Measurements from ENCODE around the gene PKHD1. TPM values are rescaled to one million over a fixed set of nuclear protein-coding genes. Genes with fewer than 3 reads are reported as not detected.

Gene PKHD1
- total and polyA plus RNA-seq, 2 donors (not counting 1 experiment from before 2014, with no cell fraction given) = not detected

- Histone ChIP-seq H4K20me1 (ENCODE audit: control insufficient read depth, insufficient read depth, low read length, poor library complexity, severe bottlenecking) (no peaks in the 10 kb centered on the region), H3K27me3 (replicated peaks in 1 of 4; ENCODE audit: control extremely low read depth in 1 of 4, control insufficient read depth in 3 of 4, insufficient read depth in 4 of 4, low read length in 3 of 4) (no peaks in the 10 kb centered on the region), H2AFZ (ENCODE audit: insufficient read depth, low read depth, low read length, poor library complexity, severe bottlenecking) (no peak overlapping the region), H3K4me3 (ENCODE audit: control extremely low read depth in 1 of 5, extremely low read depth in 1 of 5, insufficient read depth in 1 of 5, low read depth in 2 of 5, low read length in 4 of 5) (no peak overlapping the region), H3K9ac (ENCODE audit: low read length) (no peak overlapping the region), H3K27ac (ENCODE audit: low read length in 2 of 2) (no peak overlapping the region), H3K79me2 (ENCODE audit: control insufficient read depth, insufficient read depth, low read length) (no peaks in the 10 kb centered on the region), H3K36me3 (replicated peaks in 1 of 2; ENCODE audit: control extremely low read depth in 1 of 2, control insufficient read depth in 1 of 2, extremely low read depth in 1 of 2, insufficient read depth in 2 of 2, low read length in 1 of 2) (no peaks in the 10 kb centered on the region), H3K4me1 (ENCODE audit: control insufficient read depth in 2 of 2, insufficient read depth in 2 of 2, low read length in 2 of 2) (no peaks in the 10 kb centered on the region), H3K9me3 (ENCODE audit: control extremely low read depth in 1 of 3, control insufficient read depth in 2 of 3, insufficient read depth in 1 of 3, low read length in 2 of 3) (peaks cover 0 to 6% (median 0%) of the 10 kb centered on the region in 3 donors), H3K4me2 (replicated peaks; ENCODE audit: low read depth, low read length, poor library complexity, severe bottlenecking) (no peak overlapping the region)
- intact Hi-C loops (cut with micrococcal nuclease) = loop anchor here (10.0 kb wide), 1 partner anchor 1042 kb away; the partner anchor contains the start of gene TFAP2B
- Mint-ChIP-seq H3K4me3 (no peak overlapping the region), H3K4me1 (no peaks in the 10 kb centered on the region), H3K27me3 (peaks cover 10% of the 10 kb centered on the region), H3K27ac (no peak overlapping the region), H3K9me3 (ENCODE audit: insufficient read depth) (no peaks in the 10 kb centered on the region)
- ChIA-PET CTCF (no interaction called here), POLR2A (no interaction called here)
- DNase-seq (no peak), ATAC-seq (ENCODE audit: low read depth) (no peak)
- 67% methylated on average over 1 of the region's 2 CpGs for WGBS (ENCODE audit: insufficient coverage)
- no peak for TF ChIP-seq EZH2 (IDR thresholded peaks at IDR 0.05; ENCODE audit: borderline replicate concordance, insufficient read depth, low read depth, low read length, poor library complexity, severe bottlenecking)
- no peak for TF ChIP-seq CTCF (IDR thresholded peaks at IDR 0.05)
These were observed 230.3 kb downstream of the PKHD1 start for GRCh38 chr6:51857134-51857533.

- Histone ChIP-seq H3K4me1 (ENCODE audit: control insufficient read depth in 2 of 2, insufficient read depth in 2 of 2, low read length in 2 of 2) (no peaks in the 10 kb centered on the region), H3K79me2 (ENCODE audit: control insufficient read depth, insufficient read depth, low read length) (no peaks in the 10 kb centered on the region), H3K4me3 (ENCODE audit: control extremely low read depth in 1 of 5, extremely low read depth in 1 of 5, insufficient read depth in 1 of 5, low read depth in 2 of 5, low read length in 4 of 5) (no peak overlapping the region), H3K9ac (ENCODE audit: low read length) (no peak overlapping the region), H3K27me3 (replicated peaks in 1 of 4; ENCODE audit: control extremely low read depth in 1 of 4, control insufficient read depth in 3 of 4, insufficient read depth in 4 of 4, low read length in 3 of 4) (no peaks in the 10 kb centered on the region), H3K27ac (ENCODE audit: low read length in 2 of 2) (no peak overlapping the region), H3K9me3 (ENCODE audit: control extremely low read depth in 1 of 3, control insufficient read depth in 2 of 3, insufficient read depth in 1 of 3, low read length in 2 of 3) (peaks cover 0 to 6% (median 0%) of the 10 kb centered on the region in 3 donors), H2AFZ (ENCODE audit: insufficient read depth, low read depth, low read length, poor library complexity, severe bottlenecking) (no peak overlapping the region), H3K4me2 (replicated peaks; ENCODE audit: low read depth, low read length, poor library complexity, severe bottlenecking) (no peak overlapping the region), H4K20me1 (ENCODE audit: control insufficient read depth, insufficient read depth, low read length, poor library complexity, severe bottlenecking) (no peaks in the 10 kb centered on the region), H3K36me3 (replicated peaks in 1 of 2; ENCODE audit: control extremely low read depth in 1 of 2, control insufficient read depth in 1 of 2, extremely low read depth in 1 of 2, insufficient read depth in 2 of 2, low read length in 1 of 2) (no peaks in the 10 kb centered on the region)
- Mint-ChIP-seq H3K4me1 (no peaks in the 10 kb centered on the region), H3K4me3 (no peak overlapping the region), H3K27me3 (peaks cover 10% of the 10 kb centered on the region), H3K27ac (no peak overlapping the region), H3K9me3 (ENCODE audit: insufficient read depth) (no peaks in the 10 kb centered on the region)
- no peak for DNase-seq
- intact Hi-C loops (cut with micrococcal nuclease) = loop anchor here (10.0 kb wide), 1 partner anchor 1042 kb away; the partner anchor contains the start of gene TFAP2B
- TF ChIP-seq EZH2 (IDR thresholded peaks at IDR 0.05; ENCODE audit: borderline replicate concordance, insufficient read depth, low read depth, low read length, poor library complexity, severe bottlenecking) (no peak), CTCF (IDR thresholded peaks at IDR 0.05) (no peak)
- no peak for ATAC-seq (ENCODE audit: low read depth)
- CTCF ChIA-PET = interaction anchor here (2.6 kb wide), 1 partner anchor 165 kb away, joined by 38 read pairs; no protein-coding TSS in a partner anchor
- POLR2A ChIA-PET = no interaction called here
These were observed 230.9 kb downstream of the PKHD1 start for GRCh38 chr6:51856508-51856907.

All from B cell (primary cell).